HEK293 (cell line): ENCODE results near the gene CCNK.
A peak's percentile ranks its signal among the peaks of the same experiment; 100 is the strongest.

Experiments
- CTCF ChIA-PET: fragments of 350-600 bp; formaldehyde crosslinking; extraction: SDS; loops from one replicate; lab custom pipeline; 2021; ENCODE audit warnings: antibody characterized with exemption; lab: Yijun Ruan, JAX
- POLR2A ChIA-PET: fragments of 300-600 bp; formaldehyde crosslinking; extraction: SDS; loops from one replicate; lab custom pipeline; 2020; ENCODE audit warnings: antibody characterized with exemption, inconsistent platforms; lab: Yijun Ruan, JAX
- H3K27ac ChIP-seq: fragments of 200-500 bp; sonication (Bioruptor generic); 2 replicates; pipeline ENCODE4 v1.5.1; 2014; ENCODE audit warnings: low read depth, low read length, control low read depth, inconsistent platforms; ENCODE audit errors: extremely low read depth
- H3K36me3 ChIP-seq, 2 experiments: fragments of 200-500 bp in 1 of 2; sonication (Bioruptor generic) in 1 of 2; 1 replicate in 1 of 2; 2 replicates in 1 of 2; pipeline ENCODE4 v1.5.1; 2014 to 2017; ENCODE audit warnings: inconsistent platforms in 2 of 2, low read length in 2 of 2; ENCODE audit not compliant: control insufficient read depth in 2 of 2, insufficient read depth in 1 of 2
- H3K4me1 ChIP-seq: fragments of 200-500 bp; sonication (Bioruptor generic); 2 replicates; pipeline ENCODE4 v1.5.1; 2014; ENCODE audit warnings: mild to moderate bottlenecking, low read length, inconsistent platforms; ENCODE audit not compliant: control insufficient read depth, insufficient read depth
- H3K4me3 ChIP-seq: 2 replicates; pipeline ENCODE4 v1.5.1; 2011; ENCODE audit warnings: low read depth, mild to moderate bottlenecking, control low read depth, low read length, moderate library complexity
- H3K9me3 ChIP-seq: fragments of 200-500 bp; sonication (Bioruptor generic); 2 replicates; pipeline ENCODE4 v1.5.1; 2014; ENCODE audit warnings: low read depth, low read length, inconsistent platforms; ENCODE audit not compliant: control insufficient read depth, insufficient read depth
- EGR2 ChIP-seq: fragments of 450-650 bp; formaldehyde crosslinking; IDR thresholded peaks from 2 replicates; pipeline ENCODE4 v1.5.1; 2016; ENCODE audit warnings: low read depth, missing biosample characterization, missing genetic modification characterization
- GFI1B ChIP-seq: fragments of 450-650 bp; formaldehyde crosslinking; IDR thresholded peaks from 2 replicates; pipeline ENCODE4 v1.5.1; 2016; ENCODE audit warnings: missing biosample characterization, missing genetic modification characterization
- SCRT1 ChIP-seq: fragments of 450-650 bp; formaldehyde crosslinking; IDR thresholded peaks from 2 replicates; pipeline ENCODE4 v1.5.1; 2016; ENCODE audit warnings: missing biosample characterization, missing genetic modification characterization, borderline replicate concordance
- ZBTB20 ChIP-seq: fragments of 450-650 bp; formaldehyde crosslinking; IDR thresholded peaks from 2 replicates; pipeline ENCODE4 v1.5.1; 2016; ENCODE audit warnings: missing biosample characterization, missing genetic modification characterization
- ZBTB8A ChIP-seq: fragments of 450-650 bp; formaldehyde crosslinking; IDR thresholded peaks from 2 replicates; pipeline ENCODE4 v1.5.1; 2016; ENCODE audit warnings: missing biosample characterization, missing genetic modification characterization
- ZFHX2 ChIP-seq: fragments of 450-650 bp; formaldehyde crosslinking; conservative IDR thresholded peaks from 2 replicates; pipeline ENCODE4 v1.5.1; 2016; ENCODE audit warnings: missing biosample characterization, missing genetic modification characterization
- ZFP37 ChIP-seq: fragments of 450-650 bp; formaldehyde crosslinking; IDR thresholded peaks from 2 replicates; pipeline ENCODE4 v1.5.1; 2016; ENCODE audit warnings: missing biosample characterization, missing genetic modification characterization
- ZFP69B ChIP-seq: fragments of 450-650 bp; formaldehyde crosslinking; IDR thresholded peaks from 2 replicates; pipeline ENCODE4 v1.5.1; 2016; ENCODE audit warnings: missing biosample characterization, missing genetic modification characterization
- ZIC2 ChIP-seq: fragments of 450-650 bp; formaldehyde crosslinking; IDR thresholded peaks from 2 replicates; pipeline ENCODE4 v1.5.1; 2016; ENCODE audit warnings: missing biosample characterization, missing genetic modification characterization
- ZNF10 ChIP-seq: fragments of 450-650 bp; formaldehyde crosslinking; IDR thresholded peaks from 2 replicates; pipeline ENCODE4 v1.5.1; 2017; ENCODE audit warnings: missing biosample characterization, missing genetic modification characterization
- ZNF155 ChIP-seq: fragments of 450-650 bp; formaldehyde crosslinking; IDR thresholded peaks from 2 replicates; pipeline ENCODE4 v1.5.1; 2016; ENCODE audit warnings: missing biosample characterization, missing genetic modification characterization
- ZNF529 ChIP-seq: fragments of 450-650 bp; formaldehyde crosslinking; IDR thresholded peaks from 2 replicates; pipeline ENCODE4 v1.5.1; 2017; ENCODE audit warnings: missing genetic modification characterization, missing biosample characterization; ENCODE audit not compliant: insufficient replicate concordance
- ZNF548 ChIP-seq: fragments of 450-650 bp; formaldehyde crosslinking; IDR thresholded peaks from 2 replicates; pipeline ENCODE4 v1.5.1; 2016; ENCODE audit warnings: missing biosample characterization, missing genetic modification characterization
- ZNF677 ChIP-seq: fragments of 450-650 bp; IDR thresholded peaks from 2 replicates; pipeline ENCODE4 v1.5.0; 2018; ENCODE audit warnings: missing biosample characterization, mild to moderate bottlenecking, missing genetic modification characterization, moderate library complexity
- ZNF768 ChIP-seq: fragments of 450-650 bp; formaldehyde crosslinking; IDR thresholded peaks from 2 replicates; pipeline ENCODE4 v1.5.1; 2018; ENCODE audit warnings: missing biosample characterization, mild to moderate bottlenecking, missing genetic modification characterization
- ZSCAN23 ChIP-seq: fragments of 450-650 bp; formaldehyde crosslinking; IDR thresholded peaks from 2 replicates; pipeline ENCODE4 v1.5.1; 2016; ENCODE audit warnings: missing biosample characterization, missing genetic modification characterization
- TF ChIP-seq, protein P1 (sequence below): fragments of 450-650 bp; formaldehyde crosslinking; IDR thresholded peaks from 2 replicates; pipeline ENCODE4 v1.5.1; 2016; ENCODE audit warnings: missing biosample characterization, missing genetic modification characterization
- TF ChIP-seq, protein P2 (sequence below): IDR thresholded peaks from 2 replicates; pipeline ENCODE4 v1.6.1; 2011; ENCODE audit warnings: mild to moderate bottlenecking, low read depth, low read length, borderline replicate concordance
- TF ChIP-seq, protein P3 (sequence below): fragments of 450-650 bp; formaldehyde crosslinking; IDR thresholded peaks from 2 replicates; pipeline ENCODE4 v1.5.1; 2016; ENCODE audit warnings: missing biosample characterization, missing genetic modification characterization

Gene CCNK

DNA sequence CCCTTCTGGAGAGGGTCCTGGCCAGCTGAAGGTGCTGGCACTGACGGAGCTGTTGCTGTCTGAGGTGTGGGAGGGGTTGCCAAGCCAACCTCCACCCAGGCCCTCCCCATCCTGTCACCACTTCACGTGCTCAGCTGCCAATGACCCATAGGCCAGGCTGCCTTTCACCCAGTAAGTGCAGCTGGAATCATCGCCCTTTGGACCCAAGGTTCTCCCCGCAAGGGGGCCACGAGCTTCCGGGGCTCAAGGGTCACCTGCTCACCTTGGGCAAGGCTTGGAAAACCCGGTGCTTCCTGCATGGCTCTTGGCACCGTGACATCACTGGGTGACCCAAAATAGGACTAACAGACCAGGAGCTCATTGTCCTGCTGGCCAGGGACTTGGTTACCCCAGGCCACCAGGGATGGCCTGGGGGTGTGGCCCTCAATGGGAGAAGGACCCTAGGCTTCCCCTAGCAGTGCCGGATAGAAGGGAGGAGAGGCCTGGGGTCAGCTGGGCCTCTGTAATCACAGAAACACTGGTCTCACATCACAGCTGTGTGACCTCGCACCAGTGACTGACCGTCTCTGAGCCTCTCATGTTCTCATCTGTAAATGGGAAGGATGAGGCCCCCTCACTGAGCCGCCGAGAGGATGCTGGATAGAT lies 71.5 kb downstream of the CCNK start (continued):
- TF ChIP-seq ZBTB8A (tag by site-specific recombination): no peak
- TF ChIP-seq ZNF768 (tag by site-specific recombination): 0 out of 2 replicates have a peak, but pooled peaks have one; percentile 61
- TF ChIP-seq ZNF529: no peak
- TF ChIP-seq, protein P1, sequence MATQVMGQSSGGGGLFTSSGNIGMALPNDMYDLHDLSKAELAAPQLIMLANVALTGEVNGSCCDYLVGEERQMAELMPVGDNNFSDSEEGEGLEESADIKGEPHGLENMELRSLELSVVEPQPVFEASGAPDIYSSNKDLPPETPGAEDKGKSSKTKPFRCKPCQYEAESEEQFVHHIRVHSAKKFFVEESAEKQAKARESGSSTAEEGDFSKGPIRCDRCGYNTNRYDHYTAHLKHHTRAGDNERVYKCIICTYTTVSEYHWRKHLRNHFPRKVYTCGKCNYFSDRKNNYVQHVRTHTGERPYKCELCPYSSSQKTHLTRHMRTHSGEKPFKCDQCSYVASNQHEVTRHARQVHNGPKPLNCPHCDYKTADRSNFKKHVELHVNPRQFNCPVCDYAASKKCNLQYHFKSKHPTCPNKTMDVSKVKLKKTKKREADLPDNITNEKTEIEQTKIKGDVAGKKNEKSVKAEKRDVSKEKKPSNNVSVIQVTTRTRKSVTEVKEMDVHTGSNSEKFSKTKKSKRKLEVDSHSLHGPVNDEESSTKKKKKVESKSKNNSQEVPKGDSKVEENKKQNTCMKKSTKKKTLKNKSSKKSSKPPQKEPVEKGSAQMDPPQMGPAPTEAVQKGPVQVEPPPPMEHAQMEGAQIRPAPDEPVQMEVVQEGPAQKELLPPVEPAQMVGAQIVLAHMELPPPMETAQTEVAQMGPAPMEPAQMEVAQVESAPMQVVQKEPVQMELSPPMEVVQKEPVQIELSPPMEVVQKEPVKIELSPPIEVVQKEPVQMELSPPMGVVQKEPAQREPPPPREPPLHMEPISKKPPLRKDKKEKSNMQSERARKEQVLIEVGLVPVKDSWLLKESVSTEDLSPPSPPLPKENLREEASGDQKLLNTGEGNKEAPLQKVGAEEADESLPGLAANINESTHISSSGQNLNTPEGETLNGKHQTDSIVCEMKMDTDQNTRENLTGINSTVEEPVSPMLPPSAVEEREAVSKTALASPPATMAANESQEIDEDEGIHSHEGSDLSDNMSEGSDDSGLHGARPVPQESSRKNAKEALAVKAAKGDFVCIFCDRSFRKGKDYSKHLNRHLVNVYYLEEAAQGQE (tag by site-specific recombination): no peak
- no peak for TF ChIP-seq GFI1B (tag by site-specific recombination)

DNA sequence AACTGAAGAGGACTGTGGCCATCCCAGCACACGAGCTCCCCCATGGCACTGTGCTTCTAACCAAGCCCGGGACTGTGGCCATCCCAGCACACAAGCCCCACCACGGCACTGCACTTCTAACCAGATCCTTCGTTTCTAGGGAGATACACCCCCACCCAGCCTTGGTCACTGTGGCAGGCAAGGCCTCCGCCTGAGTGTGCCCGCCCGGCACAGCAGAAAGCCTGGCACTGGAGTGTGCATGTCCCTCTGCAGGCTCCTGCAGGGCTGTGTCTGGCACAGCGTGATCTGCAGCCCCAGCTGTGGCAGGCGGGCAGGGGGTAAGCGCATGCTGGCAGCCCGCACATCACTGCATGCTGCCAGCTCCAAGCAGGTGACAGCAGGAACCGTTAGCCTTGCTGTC lies 73.0 kb downstream of the CCNK start:
- no peak overlapping the region for H3K27ac ChIP-seq
- TF ChIP-seq, protein P2, sequence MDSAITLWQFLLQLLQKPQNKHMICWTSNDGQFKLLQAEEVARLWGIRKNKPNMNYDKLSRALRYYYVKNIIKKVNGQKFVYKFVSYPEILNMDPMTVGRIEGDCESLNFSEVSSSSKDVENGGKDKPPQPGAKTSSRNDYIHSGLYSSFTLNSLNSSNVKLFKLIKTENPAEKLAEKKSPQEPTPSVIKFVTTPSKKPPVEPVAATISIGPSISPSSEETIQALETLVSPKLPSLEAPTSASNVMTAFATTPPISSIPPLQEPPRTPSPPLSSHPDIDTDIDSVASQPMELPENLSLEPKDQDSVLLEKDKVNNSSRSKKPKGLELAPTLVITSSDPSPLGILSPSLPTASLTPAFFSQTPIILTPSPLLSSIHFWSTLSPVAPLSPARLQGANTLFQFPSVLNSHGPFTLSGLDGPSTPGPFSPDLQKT: no peak
- peak; percentile 99 for TF ChIP-seq ZIC2 (tag by site-specific recombination)
- no peaks in the 10 kb centered on the region; the same call in 1 of the 2 replicates for H3K4me1 ChIP-seq
- ChIA-PET POLR2A (no interaction called here), CTCF (interaction anchor here (2.0 kb wide), 1 partner anchor 22 kb away, joined by 6 read pairs; no protein-coding TSS in a partner anchor)
- no peaks in the 10 kb centered on the region for H3K9me3 ChIP-seq
- no peaks in the 10 kb centered on the region for H3K36me3 ChIP-seq
- H3K4me3 ChIP-seq: no peak overlapping the region

DNA sequence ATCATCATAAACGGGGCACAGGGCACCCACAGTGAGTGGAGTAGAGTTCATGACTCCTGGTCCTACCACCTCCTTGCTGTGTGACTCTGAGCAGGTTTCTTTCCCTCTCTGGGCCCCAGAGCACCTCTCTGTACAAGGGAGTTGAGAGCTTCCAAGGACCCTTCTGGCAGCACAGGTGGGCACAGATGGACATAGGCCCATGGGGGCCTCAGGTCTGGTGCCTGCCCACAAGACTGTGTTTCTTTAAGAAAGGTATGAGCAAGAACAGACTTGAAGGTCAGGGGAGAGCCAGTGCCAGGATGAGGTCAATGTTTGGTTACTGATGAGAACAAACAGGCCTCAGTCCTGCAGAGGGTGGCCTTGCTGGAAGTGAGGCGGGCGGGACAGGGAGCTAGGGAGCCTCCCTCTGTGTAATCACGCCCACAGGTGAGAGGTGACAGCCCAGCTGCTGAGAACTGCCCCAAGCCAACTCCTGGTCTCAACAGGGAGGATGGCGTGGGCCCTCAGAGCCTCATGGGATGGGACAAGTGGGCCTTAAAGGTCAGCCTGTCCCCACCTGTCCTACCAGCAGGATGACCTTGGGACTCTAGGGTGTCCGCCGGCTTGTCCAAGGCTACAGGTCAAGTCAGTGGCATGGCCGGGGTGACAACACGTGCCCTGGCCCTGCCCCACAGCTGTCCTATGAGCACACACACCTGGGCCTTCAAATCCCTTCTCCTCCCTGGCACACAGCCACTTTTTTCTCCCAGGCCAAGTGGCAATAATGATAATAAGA lies 73.7 kb downstream of the CCNK start:
- H3K4me1 ChIP-seq: no peaks in the 10 kb centered on the region; the same call in 1 of the 2 replicates
- TF ChIP-seq EGR2 (tag by site-specific recombination): 0 out of 2 replicates have a peak, but pooled peaks have one; percentile 18
- peak; percentile 16; the same call in 1 of the 2 replicates for TF ChIP-seq ZFHX2 (tag by site-specific recombination)
- no peak for TF ChIP-seq SCRT1 (tag by site-specific recombination)
- no peak for TF ChIP-seq ZFP69B (tag by site-specific recombination)
- TF ChIP-seq ZNF768 (tag by site-specific recombination): peak; percentile 89; the same call in 1 of the 2 replicates
- POLR2A ChIA-PET: no interaction called here

DNA sequence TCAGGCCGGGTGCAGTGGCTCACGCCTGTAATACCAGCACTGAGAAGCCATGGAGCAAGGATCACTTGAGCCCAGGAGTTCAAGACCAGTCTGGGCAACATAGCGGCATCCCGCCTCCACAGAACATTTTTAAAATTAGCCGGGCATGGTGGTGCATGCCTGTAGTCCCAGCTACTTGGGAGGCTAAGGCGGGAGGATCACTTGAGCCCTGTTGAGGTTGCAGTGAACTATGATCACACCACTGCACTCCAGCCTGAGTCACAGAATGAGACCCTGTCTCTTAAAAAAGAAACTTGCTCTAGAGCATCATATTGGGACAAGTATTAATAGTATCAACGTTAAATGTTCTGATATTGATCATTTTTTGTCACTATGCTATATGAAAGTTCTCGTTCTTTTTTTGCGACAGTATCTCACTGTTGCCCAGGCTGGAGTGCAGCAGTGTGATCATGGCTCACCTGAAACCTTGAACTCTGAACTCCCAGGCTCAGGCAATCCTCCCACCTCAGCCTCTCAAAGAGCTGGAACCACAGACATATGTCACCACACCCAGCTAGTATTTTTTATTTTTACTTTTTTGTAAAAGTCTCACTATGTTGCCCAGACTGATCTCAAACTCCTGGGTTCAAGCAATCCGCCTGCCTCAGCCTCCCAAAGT lies 75.1 kb downstream of the CCNK start:
- POLR2A ChIA-PET: interaction anchor here (1.0 kb wide), 1 partner anchor 16 kb away, joined by 3 read pairs; no protein-coding TSS in a partner anchor
- no peak overlapping the region for H3K27ac ChIP-seq
- CTCF ChIA-PET: interaction anchor here (0.6 to 2.0 kb wide), 4 partner anchors 20 to 296 kb away, joined by 3 to 6 read pairs (median 4); no protein-coding TSS in a partner anchor
- H3K36me3 ChIP-seq: no peaks in the 10 kb centered on the region
- H3K4me1 ChIP-seq: no peaks in the 10 kb centered on the region; the same call in 1 of the 2 replicates
- no peaks in the 10 kb centered on the region for H3K9me3 ChIP-seq
- no peak for TF ChIP-seq ZNF155 (tag by site-specific recombination)
- TF ChIP-seq, protein P3, sequence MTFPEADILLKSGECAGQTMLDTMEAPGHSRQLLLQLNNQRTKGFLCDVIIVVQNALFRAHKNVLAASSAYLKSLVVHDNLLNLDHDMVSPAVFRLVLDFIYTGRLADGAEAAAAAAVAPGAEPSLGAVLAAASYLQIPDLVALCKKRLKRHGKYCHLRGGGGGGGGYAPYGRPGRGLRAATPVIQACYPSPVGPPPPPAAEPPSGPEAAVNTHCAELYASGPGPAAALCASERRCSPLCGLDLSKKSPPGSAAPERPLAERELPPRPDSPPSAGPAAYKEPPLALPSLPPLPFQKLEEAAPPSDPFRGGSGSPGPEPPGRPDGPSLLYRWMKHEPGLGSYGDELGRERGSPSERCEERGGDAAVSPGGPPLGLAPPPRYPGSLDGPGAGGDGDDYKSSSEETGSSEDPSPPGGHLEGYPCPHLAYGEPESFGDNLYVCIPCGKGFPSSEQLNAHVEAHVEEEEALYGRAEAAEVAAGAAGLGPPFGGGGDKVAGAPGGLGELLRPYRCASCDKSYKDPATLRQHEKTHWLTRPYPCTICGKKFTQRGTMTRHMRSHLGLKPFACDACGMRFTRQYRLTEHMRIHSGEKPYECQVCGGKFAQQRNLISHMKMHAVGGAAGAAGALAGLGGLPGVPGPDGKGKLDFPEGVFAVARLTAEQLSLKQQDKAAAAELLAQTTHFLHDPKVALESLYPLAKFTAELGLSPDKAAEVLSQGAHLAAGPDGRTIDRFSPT (tag by site-specific recombination): no peak
- no peak for TF ChIP-seq ZNF10
- no peak for TF ChIP-seq ZNF548
- TF ChIP-seq ZNF677 (tag by site-specific recombination): no peak
- TF ChIP-seq ZSCAN23 (tag by site-specific recombination): no peak
- TF ChIP-seq ZBTB20 (tag by site-specific recombination): no peak
- TF ChIP-seq ZFP37 (tag by site-specific recombination): no peak
- no peak overlapping the region for H3K4me3 ChIP-seq

More for the DNA sequence above, 73.7 kb downstream of the CCNK start:
- no peak overlapping the region for H3K27ac ChIP-seq
- no peaks in the 10 kb centered on the region for H3K9me3 ChIP-seq
- CTCF ChIA-PET: interaction anchor here (0.6 to 2.0 kb wide), 6 partner anchors 10 to 53 kb away, joined by 3 to 6 read pairs (median 3); no protein-coding TSS in a partner anchor
- H3K4me3 ChIP-seq: no peak overlapping the region
- no peaks in the 10 kb centered on the region for H3K36me3 ChIP-seq
